Occipital lobe (tissue), 2 donors: Measurements from ENCODE around the gene TMEM108. TPM values are rescaled to one million over a fixed set of nuclear protein-coding genes. Genes with fewer than 3 reads are reported as not detected.
A peak's percentile ranks its signal among the peaks of the same experiment; 100 is the strongest.

Source experiments
- DNase-seq: peaks from one replicate; lab custom pipeline; 2025; lab: John Stamatoyannopoulos, UW
- total RNA-seq: library from RNA; depleted of rRNA; stranded (reverse); fragments of >200 nt; gene quantifications from one replicate; pipeline ENCODE4 v1.2.3, GENCODE V29; 2014

TMEM108 gene
- total RNA-seq, 1 donor from 2014 or later = 27.1 TPM

DNA sequence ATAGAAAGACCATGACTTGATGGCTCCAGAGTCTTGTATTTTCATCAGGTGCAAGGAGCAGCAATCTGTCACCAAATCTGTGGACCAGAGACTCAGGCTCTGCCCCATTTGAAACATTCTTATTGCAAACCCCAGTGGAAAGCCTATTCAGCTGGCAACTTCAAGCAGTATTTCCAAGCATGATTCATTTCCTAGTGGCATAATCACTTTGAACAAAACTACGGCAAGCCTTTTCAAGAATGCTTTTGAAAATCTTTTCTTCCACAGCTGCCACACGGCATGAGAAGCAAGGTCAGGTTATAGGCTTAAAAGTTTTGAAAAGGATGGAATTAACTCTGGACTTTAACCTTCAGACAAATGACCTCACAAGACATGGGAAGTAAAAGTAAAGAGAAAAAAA is 239.6 kb downstream of the TMEM108 start:
- no peak for DNase-seq

GRCh38 chr3:133278260-133279043 is 240.3 kb downstream of the TMEM108 start:
- no peak for DNase-seq

GRCh38 chr3:133280586-133280985 is 242.4 kb downstream of the TMEM108 start:
- no peak for DNase-seq

DNA sequence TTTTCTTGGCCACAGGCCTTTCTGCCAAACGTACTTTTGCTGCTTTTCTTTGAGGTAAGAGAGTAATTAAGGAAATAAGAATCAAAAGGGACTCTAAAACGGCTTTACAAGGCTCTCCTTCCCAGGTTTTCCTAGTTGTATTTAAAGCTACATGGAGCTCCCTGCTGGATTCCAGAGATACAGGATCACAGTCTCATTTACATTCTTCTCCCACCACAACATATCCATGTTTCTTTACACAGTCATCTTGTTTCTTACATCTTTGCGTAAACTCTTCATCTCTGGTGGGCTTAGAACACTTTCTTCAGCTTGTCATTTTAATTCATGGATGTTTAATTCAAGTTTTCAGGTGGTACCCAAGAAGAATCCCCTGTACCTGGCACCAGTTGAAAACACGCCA is 244.0 kb downstream of the TMEM108 start:
- no peak for DNase-seq

- DNase-seq = no peak
These were observed 246.0 kb downstream of the TMEM108 start for GRCh38 chr3:133283958-133284807.

GRCh38 chr3:133289322-133289721 is 251.1 kb downstream of the TMEM108 start:
- DNase-seq = no peak

DNA sequence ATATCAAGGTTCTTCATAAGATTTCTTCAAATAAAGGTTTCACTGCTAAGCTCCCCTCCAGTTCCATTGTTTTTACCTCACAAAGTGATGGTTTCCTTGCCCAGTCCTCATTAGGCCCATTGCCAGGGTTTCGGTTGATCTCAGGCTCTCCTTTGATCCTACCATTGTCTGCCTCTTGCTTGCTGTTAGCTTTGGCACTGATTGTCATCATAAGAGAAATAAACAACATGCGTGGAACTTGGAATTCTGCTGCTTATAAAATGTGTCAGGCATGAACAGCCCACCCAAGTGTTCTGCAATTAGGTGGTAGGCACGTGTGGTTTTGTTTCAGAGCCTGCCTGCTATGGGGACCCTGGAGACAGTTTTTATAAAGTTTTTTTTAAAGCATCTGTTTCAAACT is 254.1 kb downstream of the TMEM108 start:
- DNase-seq = no peak

DNA sequence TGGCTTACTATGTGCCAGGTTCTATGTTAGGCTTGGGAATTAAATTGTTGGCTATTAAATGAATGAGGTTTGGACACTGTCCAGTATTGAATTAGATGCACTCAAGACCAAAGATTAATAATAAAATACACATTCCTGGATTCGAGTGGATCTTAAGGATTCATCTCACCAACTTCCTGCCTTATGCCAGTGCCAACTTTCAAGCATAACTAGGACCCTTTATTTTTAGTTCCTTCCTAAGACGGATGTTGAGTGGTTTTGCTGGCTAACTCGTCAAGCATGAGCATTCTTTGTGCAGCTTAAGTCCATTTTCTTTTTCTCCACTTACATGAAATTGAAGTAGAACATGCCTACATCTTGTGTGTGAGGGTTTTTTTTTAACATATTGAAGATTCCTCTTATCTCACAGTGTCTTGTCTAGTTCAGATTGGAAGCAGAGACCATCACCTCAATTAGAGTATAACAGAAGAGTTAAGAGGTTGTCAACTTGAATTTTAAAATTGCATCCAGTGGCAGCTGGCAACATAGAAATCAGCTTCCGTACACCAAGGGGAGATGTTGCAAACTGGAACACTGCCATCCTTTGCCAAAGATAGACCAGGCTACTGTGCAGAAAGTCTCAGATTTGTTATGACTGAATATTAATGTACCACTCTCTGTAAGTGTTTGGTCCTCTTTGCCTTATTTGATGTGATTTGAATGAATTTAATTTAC is 255.4 kb downstream of the TMEM108 start:
- DNase-seq = no peak

DNA sequence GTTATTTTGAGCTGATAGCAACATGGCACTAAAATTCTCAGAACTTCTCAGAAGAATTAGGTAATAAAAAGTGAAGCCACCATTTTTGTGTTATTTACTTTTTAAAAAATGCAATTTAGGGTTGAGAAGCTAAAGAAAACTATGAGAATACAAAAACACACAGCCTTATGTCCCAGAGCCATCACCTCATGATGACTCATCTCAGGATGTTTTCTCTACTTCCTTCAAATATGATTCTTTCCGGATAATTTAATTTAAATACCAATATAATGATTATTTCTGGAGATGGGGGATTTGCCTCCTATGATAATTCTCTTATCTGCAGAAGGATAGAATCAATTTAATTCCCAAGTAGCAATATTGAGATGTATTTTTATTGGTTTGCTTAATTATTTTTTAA is 256.1 kb downstream of the TMEM108 start:
- no peak for DNase-seq

DNA sequence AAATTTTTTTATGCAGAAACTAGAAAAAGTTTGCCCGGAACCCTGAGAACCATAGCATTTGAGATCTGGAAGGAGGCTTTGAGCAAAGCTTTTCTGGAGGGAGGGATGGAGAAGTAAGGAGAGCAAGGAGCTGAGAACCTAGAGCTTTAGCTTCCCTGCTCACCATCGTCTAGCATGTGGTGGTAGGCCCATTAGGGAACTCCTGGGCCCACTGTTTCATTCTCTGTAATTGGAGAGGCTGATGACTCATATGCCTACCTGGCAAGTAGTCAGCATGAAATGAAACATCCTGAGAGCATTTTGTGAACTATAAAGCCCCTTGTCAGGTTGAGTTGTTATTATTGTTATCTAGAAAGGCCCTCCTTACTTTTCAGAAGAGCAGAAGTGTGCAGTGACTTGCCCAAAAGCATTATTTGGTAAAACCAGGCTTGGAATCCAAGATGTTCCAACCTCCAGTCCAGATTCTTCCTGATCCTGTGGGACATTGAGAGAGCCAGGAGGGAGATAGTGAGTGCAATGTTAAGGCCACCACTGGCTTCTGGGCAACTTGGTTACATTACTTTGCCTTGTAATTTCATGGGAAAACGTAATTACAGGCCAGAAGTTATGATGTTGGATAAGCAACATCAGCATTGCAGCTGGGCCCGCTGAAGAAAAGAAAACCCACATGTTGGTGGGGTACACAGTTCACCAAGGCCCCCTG is 257.2 kb downstream of the TMEM108 start:
- no peak for DNase-seq

- no peak for DNase-seq
These were observed 258.0 kb downstream of the TMEM108 start for GRCh38 chr3:133295944-133296917.

GRCh38 chr3:133296981-133297380 is 258.8 kb downstream of the TMEM108 start:
- DNase-seq = no peak

DNA sequence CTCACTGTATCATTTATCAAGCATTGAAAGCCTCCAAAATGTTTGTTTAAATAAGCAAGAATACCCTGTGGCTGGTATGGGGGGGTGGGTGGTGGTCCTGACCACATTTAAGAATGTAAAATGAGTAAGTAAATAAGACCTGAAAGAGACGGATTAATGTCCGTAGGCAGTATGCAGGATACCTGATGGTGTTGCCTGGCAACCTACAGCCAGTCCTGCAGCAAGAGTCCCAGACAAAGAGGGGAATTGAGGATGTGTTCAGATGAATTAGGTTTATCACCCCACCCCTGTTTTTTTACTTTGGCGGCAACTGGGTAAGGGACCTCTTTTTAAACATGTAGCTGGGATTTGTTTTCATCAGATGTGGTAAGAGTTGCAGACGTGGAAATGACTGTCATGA is 261.9 kb downstream of the TMEM108 start:
- DNase-seq = no peak

DNA sequence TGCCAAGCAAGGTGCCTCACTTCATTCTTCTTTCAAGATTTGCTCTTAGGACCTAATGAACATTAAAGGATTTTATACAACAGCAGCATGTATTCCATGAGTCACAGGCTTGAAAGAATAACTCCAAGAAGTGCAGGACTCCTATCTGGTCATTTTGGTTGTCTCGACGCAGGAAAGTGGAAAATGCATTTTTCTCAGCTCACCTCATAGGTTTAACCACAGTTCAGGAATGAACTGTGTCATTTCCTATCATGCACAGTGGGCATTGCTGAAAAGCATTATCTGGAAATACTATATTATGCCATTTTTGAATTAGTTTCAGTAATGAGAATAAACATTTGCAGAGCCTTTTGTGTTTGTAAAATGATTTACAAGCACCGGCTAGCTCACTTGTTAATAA is 263.0 kb downstream of the TMEM108 start:
- DNase-seq = no peak

DNA sequence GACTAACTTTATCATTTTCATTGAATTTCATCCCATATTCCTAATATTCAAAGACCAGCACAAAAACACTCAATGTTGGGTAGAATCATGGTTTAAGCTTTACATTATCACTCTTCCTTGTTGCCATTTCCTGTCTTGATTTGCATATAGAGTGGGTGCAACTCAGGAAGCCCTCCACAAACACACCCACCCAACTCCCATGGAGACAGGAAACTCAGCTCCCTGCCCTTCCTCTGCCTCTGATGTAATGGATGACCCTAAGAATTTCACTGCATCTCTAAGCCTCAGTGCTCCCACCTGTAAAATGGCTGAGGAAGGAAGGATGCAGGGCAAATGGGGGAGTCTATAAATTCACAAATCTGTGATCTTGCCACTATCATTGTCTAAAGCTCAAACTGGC is 263.5 kb downstream of the TMEM108 start:
- DNase-seq = no peak

DNA sequence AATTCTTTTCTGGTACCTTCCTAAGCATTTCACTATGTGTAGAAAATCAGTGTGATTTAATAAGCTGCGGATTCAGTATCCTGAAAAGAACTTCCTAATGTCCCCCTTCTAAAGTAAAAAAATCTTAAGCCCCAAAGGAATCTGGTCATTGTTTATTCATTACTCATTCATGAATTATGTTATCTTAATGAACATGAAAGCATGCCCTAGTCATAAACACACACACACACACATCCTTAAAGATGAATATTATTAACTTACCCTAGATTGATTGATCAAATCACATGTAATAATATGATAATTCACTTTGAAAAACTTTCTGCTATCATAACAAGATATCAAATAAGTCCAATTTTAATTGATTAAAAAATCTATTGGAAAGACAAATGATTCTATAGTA is 265.2 kb downstream of the TMEM108 start:
- no peak for DNase-seq

- DNase-seq = no peak
These were observed 279.7 kb downstream of the TMEM108 start for GRCh38 chr3:133317866-133318265.

GRCh38 chr3:133328373-133328772 is 290.2 kb downstream of the TMEM108 start:
- no peak for DNase-seq

DNA sequence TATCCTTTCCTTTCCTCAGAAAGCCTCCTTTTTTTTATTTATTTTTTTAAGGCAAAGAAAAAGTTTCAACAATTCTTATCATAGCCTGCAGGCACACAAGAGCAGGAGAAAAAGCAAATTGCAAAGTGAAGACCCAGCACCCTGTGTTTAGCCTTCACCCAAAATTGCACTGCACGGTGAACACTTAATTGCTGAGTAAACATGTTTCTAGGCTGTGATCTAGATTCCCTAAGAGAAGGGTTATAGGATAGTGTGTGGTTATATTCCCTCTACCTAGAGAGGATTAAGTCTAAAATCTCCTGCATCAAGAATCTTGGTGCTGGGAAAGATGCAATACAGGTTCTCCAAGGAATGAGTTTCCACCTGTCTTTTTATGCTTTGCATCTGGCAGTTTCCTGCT is 291.4 kb downstream of the TMEM108 start:
- DNase-seq = no peak

- peak; percentile 37 for DNase-seq
These were observed 291.9 kb downstream of the TMEM108 start for GRCh38 chr3:133330065-133330464.
